WTC11 (cell line): ENCODE measurements around the gene SNX19. TPM values are rescaled to one million over a fixed set of nuclear protein-coding genes. Genes with fewer than 3 reads are reported as not detected.

Experiments
- ATAC-seq: fragments of 200-7000 bp; cut with Tn5 transposase; 2 replicates; pipeline ENCODE4 v1.10.0; 2021; ENCODE audit warnings: mild to moderate bottlenecking, moderate library complexity
- CTCF ChIA-PET: fragments of 300-600 bp; sonication (Branson Sonifier 250); formaldehyde crosslinking; loops from one replicate; lab custom pipeline; 2021; ENCODE audit warnings: antibody characterized with exemption; lab: Charles Lee
- POLR2A ChIA-PET: fragments of 350-600 bp; sonication (Branson Sonifier 250); formaldehyde crosslinking; loops from one replicate; lab custom pipeline; 2021; ENCODE audit warnings: antibody characterized with exemption; lab: Charles Lee
- DNase-seq: peaks from one replicate; pipeline ENCODE4 v3.0.0; 2021; ENCODE audit warnings: low spot score
- H3K27ac Mint-ChIP-seq: 2 replicates; pipeline ENCODE4 v1.8.0; 2021; ENCODE audit warnings: mixed read lengths
- H3K27me3 Mint-ChIP-seq: 2 replicates; pipeline ENCODE4 v1.8.0; 2021; ENCODE audit warnings: low read depth, mild to moderate bottlenecking, moderate library complexity, mixed read lengths
- H3K36me3 Mint-ChIP-seq: 2 replicates; pipeline ENCODE4 v1.8.0; 2021; ENCODE audit warnings: mixed read lengths
- H3K4me1 Mint-ChIP-seq: 2 replicates; pipeline ENCODE4 v1.8.0; 2022; ENCODE audit warnings: mixed read lengths
- H3K4me3 Mint-ChIP-seq: 2 replicates; pipeline ENCODE4 v1.8.0; 2021; ENCODE audit warnings: mild to moderate bottlenecking, moderate library complexity, mixed read lengths
- H3K9me3 Mint-ChIP-seq: 2 replicates; pipeline ENCODE4 v1.8.0; 2021; ENCODE audit warnings: mixed read lengths
- AR ChIP-seq: fragments of 250-450 bp; sonication (Bioruptor Pico); IDR thresholded peaks from 2 replicates; pipeline ENCODE4 v1.9.0; 2021; ENCODE audit warnings: mild to moderate bottlenecking
- ATF2 ChIP-seq: sonication (generic); formaldehyde crosslinking; IDR thresholded peaks from 2 replicates; pipeline ENCODE4 v1.8.1; 2022; ENCODE audit warnings: low read depth, missing genetic modification reagents, borderline replicate concordance
- CDX4 ChIP-seq: fragments of 250-450 bp; sonication (Bioruptor Pico); IDR thresholded peaks from 2 replicates; pipeline ENCODE4 v1.9.0; 2021; ENCODE audit warnings: moderate library complexity, mild to moderate bottlenecking, inconsistent platforms, borderline replicate concordance
- GABPB1 ChIP-seq: sonication (generic); formaldehyde crosslinking; IDR thresholded peaks from 2 replicates; pipeline ENCODE4 v1.8.1; 2023; ENCODE audit warnings: mild to moderate bottlenecking, missing genetic modification reagents
- MXD4 ChIP-seq: fragments of 250-450 bp; sonication (Bioruptor Pico); IDR thresholded peaks from 2 replicates; pipeline ENCODE4 v1.8.0; 2021; ENCODE audit warnings: mild to moderate bottlenecking, moderate library complexity, borderline replicate concordance
- NFE2L1 ChIP-seq: sonication (generic); formaldehyde crosslinking; IDR thresholded peaks from 2 replicates; pipeline ENCODE4 v1.8.1; 2023; ENCODE audit warnings: missing genetic modification reagents
- NR2C2 ChIP-seq: sonication (generic); formaldehyde crosslinking; IDR thresholded peaks from 2 replicates; pipeline ENCODE4 v1.8.0; 2022; ENCODE audit warnings: mild to moderate bottlenecking, missing genetic modification reagents
- RORB ChIP-seq: fragments of 250-450 bp; sonication (Bioruptor Pico); IDR thresholded peaks from 2 replicates; pipeline ENCODE4 v1.9.0; 2021; ENCODE audit warnings: mild to moderate bottlenecking
- SOX15 ChIP-seq: fragments of 250-450 bp; sonication (Bioruptor Pico); IDR thresholded peaks from 2 replicates; pipeline ENCODE4 v1.9.0; 2021; ENCODE audit warnings: mild to moderate bottlenecking
- USF2 ChIP-seq: sonication (generic); formaldehyde crosslinking; IDR thresholded peaks from 2 replicates; pipeline ENCODE4 v1.8.1; 2023; ENCODE audit warnings: mild to moderate bottlenecking, missing genetic modification reagents, moderate library complexity
- ZMAT4 ChIP-seq: fragments of 250-450 bp; sonication (Bioruptor Pico); IDR thresholded peaks from 2 replicates; pipeline ENCODE4 v1.9.0; 2021; ENCODE audit warnings: mild to moderate bottlenecking
- ZNF281 ChIP-seq: sonication (generic); formaldehyde crosslinking; IDR thresholded peaks from 2 replicates; pipeline ENCODE4 v1.8.0; 2023; ENCODE audit warnings: mild to moderate bottlenecking, missing genetic modification reagents
- ZNF317 ChIP-seq: sonication (generic); formaldehyde crosslinking; IDR thresholded peaks from 2 replicates; pipeline ENCODE4 v1.8.1; 2023; ENCODE audit warnings: low read depth, mild to moderate bottlenecking, moderate library complexity, missing genetic modification reagents, borderline replicate concordance
- ZNF416 ChIP-seq: fragments of 250-450 bp; sonication (Bioruptor Pico); IDR thresholded peaks from 2 replicates; pipeline ENCODE4 v1.9.0; 2021; ENCODE audit warnings: mild to moderate bottlenecking, inconsistent platforms
- total RNA-seq: library from RNA; stranded (reverse); gene quantifications from 3 replicates; pipeline ENCODE4 v1.2.3, GENCODE V29; 2021
- TF ChIP-seq, protein P1 (sequence below): sonication (generic); formaldehyde crosslinking; IDR thresholded peaks from 2 replicates; pipeline ENCODE4 v1.8.1; 2023; ENCODE audit warnings: mild to moderate bottlenecking, missing genetic modification reagents
- TF ChIP-seq, protein P2 (sequence below): fragments of 250-450 bp; sonication (Bioruptor Pico); IDR thresholded peaks from 2 replicates; pipeline ENCODE4 v1.8.0; 2021; ENCODE audit warnings: mild to moderate bottlenecking
- TF ChIP-seq, protein P3 (sequence below): sonication (generic); formaldehyde crosslinking; IDR thresholded peaks from 2 replicates; pipeline ENCODE4 v1.8.0; 2022; ENCODE audit warnings: mild to moderate bottlenecking, missing genetic modification reagents

Gene SNX19
- total RNA-seq, 1 experiment from 2014 or later: 25.2 TPM

- ATAC-seq: peak; percentile 55
- H3K4me3 Mint-ChIP-seq: no peak overlapping the region
- no peaks in the 10 kb centered on the region for H3K36me3 Mint-ChIP-seq
- no peaks in the 10 kb centered on the region for H3K9me3 Mint-ChIP-seq
- H3K27ac Mint-ChIP-seq: peak overlapping the region; percentile 89
- no peak for DNase-seq
- POLR2A ChIA-PET: no interaction called here
- TF ChIP-seq USF2 (no peak), CDX4 (CRISPR knock-in tag) (no peak), GABPB1 (peak; percentile 92), NR2C2 (no peak)
- TF ChIP-seq, protein P1, sequence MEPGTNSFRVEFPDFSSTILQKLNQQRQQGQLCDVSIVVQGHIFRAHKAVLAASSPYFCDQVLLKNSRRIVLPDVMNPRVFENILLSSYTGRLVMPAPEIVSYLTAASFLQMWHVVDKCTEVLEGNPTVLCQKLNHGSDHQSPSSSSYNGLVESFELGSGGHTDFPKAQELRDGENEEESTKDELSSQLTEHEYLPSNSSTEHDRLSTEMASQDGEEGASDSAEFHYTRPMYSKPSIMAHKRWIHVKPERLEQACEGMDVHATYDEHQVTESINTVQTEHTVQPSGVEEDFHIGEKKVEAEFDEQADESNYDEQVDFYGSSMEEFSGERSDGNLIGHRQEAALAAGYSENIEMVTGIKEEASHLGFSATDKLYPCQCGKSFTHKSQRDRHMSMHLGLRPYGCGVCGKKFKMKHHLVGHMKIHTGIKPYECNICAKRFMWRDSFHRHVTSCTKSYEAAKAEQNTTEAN: no peak
- peaks cover 11% of the 10 kb centered on the region for H3K27me3 Mint-ChIP-seq
- CTCF ChIA-PET: interaction anchor here (1.9 to 8.5 kb wide), 2 partner anchors 29 to 433 kb away, joined by 6 to 152 read pairs; partner anchors contain the start of gene ADAMTS8
- peaks cover 8% of the 10 kb centered on the region for H3K4me1 Mint-ChIP-seq
Measured at GRCh38 chr11:130865091-130865773, 51.0 kb downstream of the SNX19 start.

- Mint-ChIP-seq H3K36me3 (peaks cover under 1% of the 10 kb centered on the region; the same call in 1 of the 2 replicates), H3K27ac (no peak overlapping the region), H3K9me3 (peaks cover 2% of the 10 kb centered on the region), H3K4me3 (peak overlapping the region; percentile 43), H3K27me3 (peaks cover 11% of the 10 kb centered on the region), H3K4me1 (peaks cover 8% of the 10 kb centered on the region)
- ATAC-seq: peak; percentile 88
- POLR2A ChIA-PET: interaction anchor here (0.6 to 1.4 kb wide), 2 partner anchors 427 to 512 kb away, joined by 3 to 4 read pairs; no protein-coding TSS in a partner anchor
- peak; percentile 95 for DNase-seq
- CTCF ChIA-PET: interaction anchor here (0.6 to 8.5 kb wide), 52 partner anchors 8 to 652 kb away, joined by 3 to 152 read pairs (median 4); partner anchors contain the start of genes ADAMTS15 and ADAMTS8
- TF ChIP-seq AR (CRISPR knock-in tag): no peak
- TF ChIP-seq RORB (CRISPR knock-in tag): no peak
- no peak for TF ChIP-seq ZMAT4 (CRISPR knock-in tag)
- no peak for TF ChIP-seq ATF2 (CRISPR knock-in tag)
- no peak for TF ChIP-seq ZNF281 (CRISPR knock-in tag)
- TF ChIP-seq, protein P2, sequence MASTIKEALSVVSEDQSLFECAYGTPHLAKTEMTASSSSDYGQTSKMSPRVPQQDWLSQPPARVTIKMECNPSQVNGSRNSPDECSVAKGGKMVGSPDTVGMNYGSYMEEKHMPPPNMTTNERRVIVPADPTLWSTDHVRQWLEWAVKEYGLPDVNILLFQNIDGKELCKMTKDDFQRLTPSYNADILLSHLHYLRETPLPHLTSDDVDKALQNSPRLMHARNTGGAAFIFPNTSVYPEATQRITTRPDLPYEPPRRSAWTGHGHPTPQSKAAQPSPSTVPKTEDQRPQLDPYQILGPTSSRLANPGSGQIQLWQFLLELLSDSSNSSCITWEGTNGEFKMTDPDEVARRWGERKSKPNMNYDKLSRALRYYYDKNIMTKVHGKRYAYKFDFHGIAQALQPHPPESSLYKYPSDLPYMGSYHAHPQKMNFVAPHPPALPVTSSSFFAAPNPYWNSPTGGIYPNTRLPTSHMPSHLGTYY: no peak
- TF ChIP-seq ZNF317: no peak
- TF ChIP-seq MXD4: no peak
- no peak for TF ChIP-seq SOX15
- TF ChIP-seq, protein P3, sequence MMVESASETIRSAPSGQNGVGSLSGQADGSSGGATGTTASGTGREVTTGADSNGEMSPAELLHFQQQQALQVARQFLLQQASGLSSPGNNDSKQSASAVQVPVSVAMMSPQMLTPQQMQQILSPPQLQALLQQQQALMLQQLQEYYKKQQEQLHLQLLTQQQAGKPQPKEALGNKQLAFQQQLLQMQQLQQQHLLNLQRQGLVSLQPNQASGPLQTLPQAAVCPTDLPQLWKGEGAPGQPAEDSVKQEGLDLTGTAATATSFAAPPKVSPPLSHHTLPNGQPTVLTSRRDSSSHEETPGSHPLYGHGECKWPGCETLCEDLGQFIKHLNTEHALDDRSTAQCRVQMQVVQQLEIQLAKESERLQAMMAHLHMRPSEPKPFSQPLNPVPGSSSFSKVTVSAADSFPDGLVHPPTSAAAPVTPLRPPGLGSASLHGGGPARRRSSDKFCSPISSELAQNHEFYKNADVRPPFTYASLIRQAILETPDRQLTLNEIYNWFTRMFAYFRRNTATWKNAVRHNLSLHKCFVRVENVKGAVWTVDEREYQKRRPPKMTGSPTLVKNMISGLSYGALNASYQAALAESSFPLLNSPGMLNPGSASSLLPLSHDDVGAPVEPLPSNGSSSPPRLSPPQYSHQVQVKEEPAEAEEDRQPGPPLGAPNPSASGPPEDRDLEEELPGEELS (CRISPR knock-in tag): no peak
- no peak for TF ChIP-seq ZNF416
- TF ChIP-seq NFE2L1 (CRISPR knock-in tag): no peak
Measured at GRCh38 chr11:130861902-130862860, 54.1 kb downstream of the SNX19 start.
